Activated CD4-positive, alpha-beta T cell treated with anti-CD3 and anti-CD28 coated beads for 36 hours (primary cell): ENCODE results near the gene GNAL. TPM values are rescaled to one million over a fixed set of nuclear protein-coding genes. Genes with fewer than 3 reads are reported as not detected.
"Not testable (repeated sequence)": the region's sequence is repeated elsewhere in the genome, so short reads cannot be mapped to it uniquely, and the experiment has no call there.

Source experiments
- ATAC-seq: fragments of 200-7000 bp; cut with Tn5 transposase; one replicate; pipeline ENCODE4 v1.10.0; 2021; ENCODE audit warnings: mild to moderate bottlenecking, moderate library complexity
- CTCF ChIA-PET: fragments of 350-600 bp; sonication (Branson Sonifier 250); formaldehyde crosslinking; loops from one replicate; lab custom pipeline; 2021; ENCODE audit warnings: antibody characterized with exemption; lab: Charles Lee
- POLR2A ChIA-PET: fragments of 350-600 bp; sonication (Branson Sonifier 250); formaldehyde crosslinking; loops from one replicate; lab custom pipeline; 2021; ENCODE audit warnings: antibody characterized with exemption, inconsistent platforms; lab: Charles Lee
- DNase-seq: peaks from one replicate; pipeline ENCODE4 v3.0.0-alpha.2; 2020
- H3K27ac Mint-ChIP-seq: one replicate; pipeline ENCODE4 v1.8.0; 2021; ENCODE audit warnings: mixed read lengths
- H3K27me3 Mint-ChIP-seq: one replicate; pipeline ENCODE4 v1.8.0; 2021; ENCODE audit warnings: mixed read lengths
- H3K36me3 Mint-ChIP-seq: one replicate; pipeline ENCODE4 v1.8.0; 2021; ENCODE audit warnings: low read depth, mixed read lengths
- H3K4me1 Mint-ChIP-seq: one replicate; pipeline ENCODE4 v1.8.0; 2021; ENCODE audit warnings: mixed read lengths
- H3K4me3 Mint-ChIP-seq: one replicate; pipeline ENCODE4 v1.8.0; 2021; ENCODE audit warnings: mild to moderate bottlenecking, moderate library complexity, mixed read lengths
- H3K9me3 Mint-ChIP-seq: one replicate; pipeline ENCODE4 v1.8.0; 2021; ENCODE audit warnings: low read depth, mixed read lengths
- intact Hi-C, 2 experiments: fragments of 100-400 bp; cut with DNase I in 1 of 2; cut with micrococcal nuclease in 1 of 2; formaldehyde crosslinking; loops; one replicate each; pipeline versions ENCODE4 v1.14.2 to v1.15.1; 2022 to 2024; cut with DNase I, micrococcal nuclease
- total RNA-seq, 2 experiments: library from RNA; stranded (reverse); gene quantifications; one replicate each; pipeline ENCODE4 v1.2.3, GENCODE V29; 2021

The GNAL gene
- total RNA-seq, 2 experiments from 2014 or later: 0.07 to 0.21 TPM

- ATAC-seq (no peak), DNase-seq (no peak)
- ChIA-PET CTCF (no interaction called here), POLR2A (no interaction called here)
- Mint-ChIP-seq H3K4me1 (peaks cover 7% of the 10 kb centered on the region), H3K4me3 (no peak overlapping the region), H3K27ac (no peak overlapping the region), H3K9me3 (no peaks in the 10 kb centered on the region), H3K36me3 (peaks cover 14% of the 10 kb centered on the region), H3K27me3 (no peaks in the 10 kb centered on the region)
- intact Hi-C loops: no loop called here
These were observed 195.4 kb downstream of the GNAL start for GRCh38 chr18:11884396-11885030.

- CTCF ChIA-PET: interaction anchor here (0.6 to 0.9 kb wide), 2 partner anchors 10 to 39 kb away, joined by 3 read pairs; no protein-coding TSS in a partner anchor
- H3K27ac Mint-ChIP-seq: no peak overlapping the region
- ATAC-seq (no peak), DNase-seq (no peak)
- peaks cover 14% of the 10 kb centered on the region for H3K36me3 Mint-ChIP-seq
- POLR2A ChIA-PET: no interaction called here
- H3K4me1 Mint-ChIP-seq: peaks cover 7% of the 10 kb centered on the region
- no peak overlapping the region for H3K4me3 Mint-ChIP-seq
- intact Hi-C loops: no loop called here
- H3K27me3 Mint-ChIP-seq: no peaks in the 10 kb centered on the region
- no peaks in the 10 kb centered on the region for H3K9me3 Mint-ChIP-seq
These were observed 196.3 kb downstream of the GNAL start for GRCh38 chr18:11885278-11885947.

- DNase-seq (no peak), ATAC-seq (no peak)
- intact Hi-C loops: no loop called here
- no peaks in the 10 kb centered on the region for H3K27me3 Mint-ChIP-seq
- no peak overlapping the region for H3K4me3 Mint-ChIP-seq
- POLR2A ChIA-PET: no interaction called here
- CTCF ChIA-PET: interaction anchor here (0.6 kb wide), 1 partner anchor 149 kb away, joined by 3 read pairs; no protein-coding TSS in a partner anchor
- no peaks in the 10 kb centered on the region for H3K9me3 Mint-ChIP-seq
- H3K36me3 Mint-ChIP-seq: peaks cover 13% of the 10 kb centered on the region
- H3K4me1 Mint-ChIP-seq: peaks cover 7% of the 10 kb centered on the region
- H3K27ac Mint-ChIP-seq: no peak overlapping the region
These were observed 197.6 kb downstream of the GNAL start for GRCh38 chr18:11886577-11887110.

GRCh38 chr18:11887328-11888128, 198.5 kb downstream of the GNAL start:
- Mint-ChIP-seq H3K27me3 (no peaks in the 10 kb centered on the region), H3K27ac (peak overlapping the region; percentile 12), H3K9me3 (no peaks in the 10 kb centered on the region), H3K4me3 (no peak overlapping the region), H3K4me1 (peaks cover 7% of the 10 kb centered on the region), H3K36me3 (peaks cover 13% of the 10 kb centered on the region)
- ChIA-PET CTCF (interaction anchor here (0.7 kb wide), 1 partner anchor 8 kb away, joined by 3 read pairs; no protein-coding TSS in a partner anchor), POLR2A (interaction anchor here (0.5 kb wide), 1 partner anchor 159 kb away, joined by 3 read pairs; no protein-coding TSS in a partner anchor)
- no peak for DNase-seq
- intact Hi-C loops: no loop called here
- peak; percentile 73 for ATAC-seq

- no peak for ATAC-seq
- peaks cover 23% of the 10 kb centered on the region for H3K36me3 Mint-ChIP-seq
- CTCF ChIA-PET: interaction anchor here (0.7 to 1.3 kb wide), 2 partner anchors 17 to 107 kb away, joined by 3 read pairs; no protein-coding TSS in a partner anchor
These were observed 199.7 kb downstream of the GNAL start for GRCh38 chr18:11888726-11889125.

GRCh38 chr18:11889284-11889683, 200.2 kb downstream of the GNAL start:
- ATAC-seq: no peak
- H3K27me3 Mint-ChIP-seq: no peaks in the 10 kb centered on the region
- no peak overlapping the region for H3K27ac Mint-ChIP-seq
- ChIA-PET CTCF (interaction anchor here (1.3 kb wide), 1 partner anchor 18 kb away, joined by 3 read pairs; no protein-coding TSS in a partner anchor), POLR2A (no interaction called here)
- no peaks in the 10 kb centered on the region for H3K9me3 Mint-ChIP-seq
- no peak for DNase-seq
- peaks cover 7% of the 10 kb centered on the region for H3K4me1 Mint-ChIP-seq
- H3K4me3 Mint-ChIP-seq: no peak overlapping the region
- intact Hi-C loops: no loop called here
- peaks cover 24% of the 10 kb centered on the region for H3K36me3 Mint-ChIP-seq

More at GRCh38 chr18:11888726-11889125, 199.7 kb downstream of the GNAL start:
- intact Hi-C loops: no loop called here
- H3K9me3 Mint-ChIP-seq: no peaks in the 10 kb centered on the region
- no peak overlapping the region for H3K4me3 Mint-ChIP-seq
- H3K4me1 Mint-ChIP-seq: peaks cover 7% of the 10 kb centered on the region
- DNase-seq: no peak
- H3K27ac Mint-ChIP-seq: no peak overlapping the region
- no peaks in the 10 kb centered on the region for H3K27me3 Mint-ChIP-seq
- POLR2A ChIA-PET: no interaction called here

GRCh38 chr18:11891737-11892136, 202.7 kb downstream of the GNAL start:
- POLR2A ChIA-PET: no interaction called here
- Mint-ChIP-seq H3K4me3 (no peak overlapping the region), H3K27ac (no peak overlapping the region)

GRCh38 chr18:11892438-11892837, 203.4 kb downstream of the GNAL start:
- H3K9me3 Mint-ChIP-seq, DNase-seq, ATAC-seq, H3K27me3 Mint-ChIP-seq, POLR2A ChIA-PET, H3K4me3 Mint-ChIP-seq, H3K4me1 Mint-ChIP-seq, H3K27ac Mint-ChIP-seq, CTCF ChIA-PET, intact Hi-C loops: not testable (repeated sequence)
- peaks cover 31% of the 10 kb centered on the region for H3K36me3 Mint-ChIP-seq

More at GRCh38 chr18:11891737-11892136, 202.7 kb downstream of the GNAL start:
- H3K36me3 Mint-ChIP-seq: peaks cover 27% of the 10 kb centered on the region
- CTCF ChIA-PET: no interaction called here
- no peak for ATAC-seq
- H3K27me3 Mint-ChIP-seq: no peaks in the 10 kb centered on the region
- no peaks in the 10 kb centered on the region for H3K9me3 Mint-ChIP-seq
- DNase-seq: no peak
- intact Hi-C loops: no loop called here
- peaks cover 7% of the 10 kb centered on the region for H3K4me1 Mint-ChIP-seq

GRCh38 chr18:11897781-11898180, 208.7 kb downstream of the GNAL start:
- H3K9me3 Mint-ChIP-seq: no peaks in the 10 kb centered on the region
- H3K27me3 Mint-ChIP-seq: no peaks in the 10 kb centered on the region
- ATAC-seq (no peak), DNase-seq (no peak)
- CTCF ChIA-PET: interaction anchor here (0.5 kb wide), 1 partner anchor 67 kb away, joined by 3 read pairs; no protein-coding TSS in a partner anchor
- no peak overlapping the region for H3K27ac Mint-ChIP-seq
- POLR2A ChIA-PET: no interaction called here
- no peak overlapping the region for H3K4me3 Mint-ChIP-seq
- H3K4me1 Mint-ChIP-seq: no peaks in the 10 kb centered on the region
- intact Hi-C loops: no loop called here
- H3K36me3 Mint-ChIP-seq: peaks cover 42% of the 10 kb centered on the region

GRCh38 chr18:11899063-11899462, 210.0 kb downstream of the GNAL start:
- DNase-seq (no peak), ATAC-seq (no peak)
- H3K27me3 Mint-ChIP-seq: no peaks in the 10 kb centered on the region
- intact Hi-C loops: no loop called here
- H3K36me3 Mint-ChIP-seq: peaks cover 34% of the 10 kb centered on the region
- no peaks in the 10 kb centered on the region for H3K4me1 Mint-ChIP-seq
- POLR2A ChIA-PET: no interaction called here
- CTCF ChIA-PET: interaction anchor here (0.7 kb wide), 1 partner anchor 175 kb away, joined by 3 read pairs; no protein-coding TSS in a partner anchor
- H3K27ac Mint-ChIP-seq: no peak overlapping the region
- H3K9me3 Mint-ChIP-seq: no peaks in the 10 kb centered on the region
- no peak overlapping the region for H3K4me3 Mint-ChIP-seq
